ENCODE data around the gene HSPA9. TPM values are rescaled to one million over a fixed set of nuclear protein-coding genes. Genes with fewer than 3 reads are reported as not detected.

HSPA9 gene
- total and polyA plus RNA-seq, 2 experiments from 2014 or later: 225 to 380 TPM

DNA sequence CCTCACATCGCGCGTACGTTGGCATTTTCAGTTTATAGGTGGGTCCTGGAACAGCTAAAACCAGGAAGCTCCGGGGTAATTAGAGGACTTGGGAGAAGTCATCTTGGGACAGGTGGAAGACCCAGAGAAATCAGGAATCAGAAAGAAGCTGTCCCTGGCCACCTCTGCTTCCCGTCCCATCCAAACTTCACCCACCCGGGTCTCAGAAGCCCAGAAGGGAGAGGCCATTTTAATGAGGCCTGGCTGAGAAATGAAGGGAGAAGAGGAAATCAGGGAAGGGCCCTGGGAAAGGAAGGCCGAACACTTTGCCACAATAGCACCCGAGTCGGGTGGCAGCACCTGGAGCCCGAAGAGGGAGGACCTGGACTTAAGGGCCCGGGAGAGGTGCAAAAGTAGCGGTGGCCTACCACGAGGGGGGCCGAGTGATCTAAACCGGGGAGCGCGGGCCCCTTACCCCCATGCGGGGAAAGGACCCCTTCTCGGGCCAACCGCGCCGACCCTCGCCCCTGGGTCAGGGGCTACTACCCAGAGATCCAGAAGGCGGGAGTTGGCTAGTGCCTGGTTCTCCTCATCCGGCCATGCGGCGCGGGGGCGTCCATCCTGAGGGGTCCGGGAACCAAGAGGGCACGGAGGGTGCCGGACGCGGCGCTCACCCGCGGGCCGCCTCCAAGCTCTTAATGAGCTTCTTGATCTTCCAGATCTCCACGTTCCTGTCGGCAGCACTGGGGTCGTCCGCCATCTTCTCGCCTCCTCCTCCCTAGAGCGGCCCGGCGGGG is 32.8 kb downstream of the HSPA9 start:
- peak overlapping the region; percentile 20; the same call in 1 of the 2 replicates for H2AFZ ChIP-seq
- H3K4me2 ChIP-seq (ENCODE audit: unreplicated experiment): peak overlapping the region; percentile 97
- H3K4me1 ChIP-seq (ENCODE audit: insufficient read depth): peaks cover 51% of the 10 kb centered on the region
- H3K27ac ChIP-seq: peak overlapping the region; percentile 95
- no peaks in the 10 kb centered on the region for H3K27me3 ChIP-seq (replicated peaks; ENCODE audit: insufficient read depth)
- in situ Hi-C loops (cut with MboI): no loop called here
- no peak for TF ChIP-seq EZH2 (IDR thresholded peaks at IDR 0.05; ENCODE audit: insufficient read depth, poor library complexity, severe bottlenecking)
- no peak for TF ChIP-seq EZH2phosphoT487 (IDR thresholded peaks at IDR 0.05; ENCODE audit: insufficient read depth, low read depth)
- WGBS, 2 experiments (ENCODE audit: low coverage in 1 of 2, low lambda C conversion rate in 2 of 2, missing lambda C conversion rate in 2 of 2): 1 to 2% methylated on average over 37 to 47 of the region's 47 CpGs
- no peaks in the 10 kb centered on the region for H3K9me2 ChIP-seq (ENCODE audit: insufficient read depth)
- peak overlapping the region; percentile 97 for H3K4me3 ChIP-seq
- peaks cover 11% of the 10 kb centered on the region for H4K20me1 ChIP-seq (ENCODE audit: insufficient read depth)
- H3K79me2 ChIP-seq (ENCODE audit: insufficient read depth): peaks cover 95% of the 10 kb centered on the region
- peaks cover 38% of the 10 kb centered on the region for H3F3A ChIP-seq (ENCODE audit: insufficient read depth)
- no peaks in the 10 kb centered on the region for H3K9me3 ChIP-seq (ENCODE audit: low read depth)
- peaks cover 10% of the 10 kb centered on the region; the same call in 1 of the 2 replicates for H3K36me3 ChIP-seq (ENCODE audit: low read depth)
- peak; percentile 44 for DNase-seq
- H3K9ac ChIP-seq: peak overlapping the region; percentile 99

GRCh38 chr5:138541511-138542179 is 33.6 kb downstream of the HSPA9 start:
- Histone ChIP-seq H3K9me3 (ENCODE audit: low read depth) (no peaks in the 10 kb centered on the region), H4K20me1 (ENCODE audit: insufficient read depth) (peaks cover 17% of the 10 kb centered on the region), H3K9ac (peak overlapping the region; percentile 99), H3K27me3 (replicated peaks; ENCODE audit: insufficient read depth) (no peaks in the 10 kb centered on the region), H3K4me3 (peak overlapping the region; percentile 97), H3K27ac (peak overlapping the region; percentile 95), H3K9me2 (ENCODE audit: insufficient read depth) (no peaks in the 10 kb centered on the region), H3K4me1 (ENCODE audit: insufficient read depth) (peaks cover 51% of the 10 kb centered on the region), H2AFZ (no peak overlapping the region), H3K4me2 (ENCODE audit: unreplicated experiment) (peak overlapping the region; percentile 97), H3K36me3 (ENCODE audit: low read depth) (peaks cover 10% of the 10 kb centered on the region; the same call in 1 of the 2 replicates), H3F3A (ENCODE audit: insufficient read depth) (peaks cover 38% of the 10 kb centered on the region), H3K79me2 (ENCODE audit: insufficient read depth) (peaks cover 95% of the 10 kb centered on the region)
- peak; percentile 42 for DNase-seq
- in situ Hi-C loops (cut with MboI): no loop called here
- WGBS, 2 experiments (ENCODE audit: low coverage in 1 of 2, low lambda C conversion rate in 2 of 2, missing lambda C conversion rate in 2 of 2): 1 to 3% methylated on average over 6 of the region's 6 CpGs
- no peak for TF ChIP-seq EZH2phosphoT487 (IDR thresholded peaks at IDR 0.05; ENCODE audit: insufficient read depth, low read depth)
- no peak for TF ChIP-seq EZH2 (IDR thresholded peaks at IDR 0.05; ENCODE audit: insufficient read depth, poor library complexity, severe bottlenecking)

DNA sequence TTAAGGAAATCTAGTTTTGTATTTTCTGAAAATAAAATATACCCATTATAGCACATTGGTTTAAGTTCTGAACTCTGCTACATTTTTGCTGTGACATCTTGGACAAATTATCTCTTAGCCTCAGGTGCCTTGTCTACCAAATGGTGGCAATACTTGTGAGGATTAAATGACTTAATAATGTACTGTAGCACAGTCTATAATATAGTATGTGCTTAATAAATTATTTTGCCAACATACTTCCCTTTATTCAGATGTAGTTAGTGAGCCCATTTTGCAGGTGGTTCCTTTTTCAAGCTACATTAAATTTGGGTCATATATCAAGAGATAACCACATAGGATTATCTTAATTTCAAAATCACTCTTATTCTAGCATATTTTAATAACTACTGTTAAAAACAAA is 35.4 kb downstream of the HSPA9 start:
- peaks cover 26% of the 10 kb centered on the region for H3F3A ChIP-seq (ENCODE audit: insufficient read depth)
- H3K79me2 ChIP-seq (ENCODE audit: insufficient read depth): peaks cover 95% of the 10 kb centered on the region
- TF ChIP-seq EZH2 (IDR thresholded peaks at IDR 0.05; ENCODE audit: insufficient read depth, poor library complexity, severe bottlenecking) (no peak), EZH2phosphoT487 (IDR thresholded peaks at IDR 0.05; ENCODE audit: insufficient read depth, low read depth) (no peak)
- 0 out of 2 replicates have a peak overlapping the region, but pooled peaks have one; percentile 99 for H3K9ac ChIP-seq
- no peaks in the 10 kb centered on the region for H3K27me3 ChIP-seq (replicated peaks; ENCODE audit: insufficient read depth)
- H3K9me2 ChIP-seq (ENCODE audit: insufficient read depth): no peaks in the 10 kb centered on the region
- no peak overlapping the region for H2AFZ ChIP-seq
- peaks cover 18% of the 10 kb centered on the region for H3K36me3 ChIP-seq (ENCODE audit: low read depth)
- H3K4me2 ChIP-seq (ENCODE audit: unreplicated experiment): peak overlapping the region; percentile 97
- in situ Hi-C loops (cut with MboI): no loop called here
- peak overlapping the region; percentile 97 for H3K4me3 ChIP-seq
- no peak for DNase-seq
- H4K20me1 ChIP-seq (ENCODE audit: insufficient read depth): peaks cover 22% of the 10 kb centered on the region
- H3K27ac ChIP-seq: no peak overlapping the region
- H3K9me3 ChIP-seq (ENCODE audit: low read depth): no peaks in the 10 kb centered on the region
- peaks cover 33% of the 10 kb centered on the region for H3K4me1 ChIP-seq (ENCODE audit: insufficient read depth)

DNA sequence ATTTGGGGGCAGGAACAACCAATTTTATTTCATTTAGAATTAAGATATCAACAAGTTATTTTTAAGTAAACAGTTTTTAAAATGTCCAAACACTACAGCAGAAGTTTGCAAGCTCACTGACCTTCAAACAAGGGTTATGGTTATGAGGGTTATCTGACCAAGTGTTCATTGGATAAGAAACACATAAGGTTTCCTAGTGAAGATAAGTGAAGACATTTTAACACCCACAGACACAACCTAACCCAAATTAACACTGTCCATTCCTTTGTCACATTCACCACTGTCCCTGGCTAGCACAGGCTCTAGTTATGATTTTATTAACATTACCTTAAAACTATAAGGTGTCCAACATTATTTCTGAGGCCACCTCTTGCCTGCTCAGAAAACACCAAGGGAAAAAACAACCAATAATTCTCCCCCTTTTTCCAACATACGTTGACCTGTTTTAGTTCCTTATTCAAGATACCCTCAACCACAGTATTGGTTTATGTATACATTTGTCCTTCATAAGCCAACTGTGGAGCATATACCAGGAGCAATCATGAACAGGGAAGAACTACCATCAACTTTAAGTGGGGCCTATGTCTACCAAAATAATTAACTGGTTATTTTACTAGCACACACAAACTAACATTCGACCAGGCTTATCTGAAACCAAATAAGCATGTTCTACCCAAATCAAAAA is 36.1 kb downstream of the HSPA9 start:
- Histone ChIP-seq H3K4me2 (ENCODE audit: unreplicated experiment) (peak overlapping the region; percentile 97), H3F3A (ENCODE audit: insufficient read depth) (peaks cover 19% of the 10 kb centered on the region), H3K9ac (no peak overlapping the region), H3K36me3 (ENCODE audit: low read depth) (peaks cover 18% of the 10 kb centered on the region), H3K27me3 (replicated peaks; ENCODE audit: insufficient read depth) (no peaks in the 10 kb centered on the region), H3K27ac (no peak overlapping the region), H2AFZ (no peak overlapping the region), H4K20me1 (ENCODE audit: insufficient read depth) (peaks cover 29% of the 10 kb centered on the region), H3K79me2 (ENCODE audit: insufficient read depth) (peaks cover 95% of the 10 kb centered on the region), H3K9me3 (ENCODE audit: low read depth) (no peaks in the 10 kb centered on the region), H3K9me2 (ENCODE audit: insufficient read depth) (no peaks in the 10 kb centered on the region), H3K4me1 (ENCODE audit: insufficient read depth) (peaks cover 29% of the 10 kb centered on the region), H3K4me3 (no peak overlapping the region)
- DNase-seq: no peak
- TF ChIP-seq EZH2phosphoT487 (IDR thresholded peaks at IDR 0.05; ENCODE audit: insufficient read depth, low read depth): no peak
- WGBS, 2 experiments (ENCODE audit: low coverage in 1 of 2, low lambda C conversion rate in 2 of 2, missing lambda C conversion rate in 2 of 2): 96% methylated on average over 2 of the region's 2 CpGs
- in situ Hi-C loops (cut with MboI): no loop called here

Data from GM23248 (cell line).